AG08396 (cell line): ENCODE results near the gene ATP23.
A peak's percentile ranks its signal among the peaks of the same experiment; 100 is the strongest.

ENCODE experiments used
- DNase-seq: peaks from one replicate; pipeline ENCODE4 v3.0.0; 2012; ENCODE audit warnings: low spot score, mixed read lengths

Gene ATP23

GRCh38 chr12:57908511-57908910 is 32.9 kb upstream of the ATP23 start:
- DNase-seq = no peak

GRCh38 chr12:57909056-57909455 is 32.3 kb upstream of the ATP23 start:
- no peak for DNase-seq

- DNase-seq = no peak
Measured at GRCh38 chr12:57909611-57910010, 31.8 kb upstream of the ATP23 start.

- DNase-seq = no peak
Measured at GRCh38 chr12:57918147-57918546, 23.2 kb upstream of the ATP23 start.

- no peak for DNase-seq
Measured at GRCh38 chr12:57927086-57927485, 14.3 kb upstream of the ATP23 start.

GRCh38 chr12:57929092-57929830 is 12.1 kb upstream of the ATP23 start:
- DNase-seq = no peak

GRCh38 chr12:57934819-57935218 is 6.5 kb upstream of the ATP23 start:
- DNase-seq = no peak

- DNase-seq = no peak
Measured at GRCh38 chr12:57935331-57935730, 6.0 kb upstream of the ATP23 start.

GRCh38 chr12:57935839-57936512 is 5.4 kb upstream of the ATP23 start:
- DNase-seq = peak; percentile 90

- DNase-seq = no peak
Measured at GRCh38 chr12:57936513-57936883, 4.9 kb upstream of the ATP23 start.

GRCh38 chr12:57939291-57939690 is 2.1 kb upstream of the ATP23 start:
- no peak for DNase-seq

GRCh38 chr12:57940052-57940914 is 1.1 kb upstream of the ATP23 start:
- DNase-seq = no peak

GRCh38 chr12:57940915-57941164 is 527 bp upstream of the ATP23 start:
- DNase-seq = no peak

- no peak for DNase-seq
Measured at GRCh38 chr12:57943438-57944080, 2.2 kb downstream of the ATP23 start.

- DNase-seq = no peak
Measured at GRCh38 chr12:57944313-57945023, 3.1 kb downstream of the ATP23 start.

GRCh38 chr12:57952766-57953165 is 11.4 kb downstream of the ATP23 start:
- DNase-seq = no peak

- no peak for DNase-seq
Measured at GRCh38 chr12:57954768-57955167, 13.4 kb downstream of the ATP23 start.

- DNase-seq = no peak
Measured at GRCh38 chr12:57958061-57958657, 16.8 kb downstream of the ATP23 start.

- no peak for DNase-seq
Measured at GRCh38 chr12:57964421-57964820, 23.1 kb downstream of the ATP23 start.

- no peak for DNase-seq
Measured at GRCh38 chr12:57965766-57966165, 24.4 kb downstream of the ATP23 start.

GRCh38 chr12:57966536-57966935 is 25.2 kb downstream of the ATP23 start:
- DNase-seq = no peak
